Smooth muscle cell of the brain vasculature (primary cell): ENCODE measurements around the gene NCAM1.

Experiments
- DNase-seq: peaks from one replicate; pipeline ENCODE4 v3.0.0-alpha.2; 2012; ENCODE audit warnings: low read depth, low spot score

The NCAM1 gene

DNA sequence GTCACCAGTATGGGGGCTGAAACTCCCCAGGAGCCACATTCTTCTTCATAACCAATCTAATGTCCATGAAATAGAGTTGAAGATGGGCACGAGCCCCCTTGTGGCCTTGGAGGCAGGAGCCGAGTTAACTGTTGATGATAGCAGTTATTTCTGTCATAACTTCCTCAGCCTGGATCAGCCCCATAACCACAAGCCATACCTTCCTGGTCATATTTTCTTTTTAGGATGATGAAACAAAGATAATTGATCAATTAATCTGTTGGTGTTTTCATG lies 288.2 kb downstream of the NCAM1 start:
- no peak for DNase-seq

DNA sequence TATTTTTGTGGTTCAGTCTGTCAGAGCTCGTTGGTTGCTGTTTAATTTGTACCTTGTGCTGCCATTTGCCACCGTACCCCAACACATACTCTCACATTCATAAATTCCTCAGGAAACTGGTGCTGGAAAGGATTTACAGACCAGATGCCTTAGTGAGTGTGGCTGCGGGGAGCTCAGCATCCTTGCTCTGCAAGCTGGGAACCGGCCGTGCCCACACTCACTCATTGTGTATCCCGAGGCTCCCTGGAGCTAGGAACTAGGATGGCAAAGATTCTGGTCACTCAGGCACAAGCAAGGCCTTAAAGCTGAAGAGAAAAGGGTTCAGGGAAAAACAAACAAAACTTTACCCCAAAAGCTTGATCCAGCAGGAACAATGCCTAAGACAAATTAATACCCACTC lies 288.6 kb downstream of the NCAM1 start:
- DNase-seq = no peak

DNA sequence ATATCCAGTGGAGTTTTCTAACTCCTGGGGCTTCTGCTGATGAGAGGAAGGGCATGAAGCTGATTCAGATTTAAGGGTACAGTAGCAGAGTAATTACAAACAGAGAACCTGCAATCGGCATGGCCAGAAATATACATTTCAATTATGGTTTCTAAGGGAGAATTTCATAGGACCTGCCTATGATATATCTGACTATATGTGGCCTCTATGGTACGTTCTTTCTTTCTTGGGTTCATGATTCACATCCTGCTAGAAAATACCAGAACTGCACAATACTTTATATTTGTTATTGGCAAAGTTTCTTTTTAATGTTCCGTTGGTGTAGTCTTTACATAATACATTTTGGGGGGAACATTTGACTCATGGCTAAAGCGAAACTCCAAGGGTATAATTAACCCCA lies 290.1 kb downstream of the NCAM1 start:
- no peak for DNase-seq

DNA sequence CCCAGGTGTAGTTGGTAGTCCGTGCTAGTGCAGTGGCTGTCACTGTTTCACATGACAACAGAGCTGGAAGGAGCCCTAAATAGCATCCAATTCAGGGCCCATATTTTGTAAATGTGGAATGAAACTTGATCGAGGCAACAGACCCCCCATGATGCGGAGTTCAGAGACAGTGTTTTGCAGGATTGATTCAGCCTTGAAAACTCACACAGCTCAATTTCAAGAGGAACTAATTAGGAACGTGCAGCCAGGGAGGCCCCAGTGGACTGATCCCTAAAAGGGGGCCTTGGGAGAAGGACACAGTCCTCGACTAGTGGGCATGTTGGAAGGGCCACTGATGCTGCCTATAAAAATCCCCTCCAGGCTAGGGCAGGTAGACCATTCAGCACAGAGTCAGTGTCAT lies 292.2 kb downstream of the NCAM1 start:
- no peak for DNase-seq

DNA sequence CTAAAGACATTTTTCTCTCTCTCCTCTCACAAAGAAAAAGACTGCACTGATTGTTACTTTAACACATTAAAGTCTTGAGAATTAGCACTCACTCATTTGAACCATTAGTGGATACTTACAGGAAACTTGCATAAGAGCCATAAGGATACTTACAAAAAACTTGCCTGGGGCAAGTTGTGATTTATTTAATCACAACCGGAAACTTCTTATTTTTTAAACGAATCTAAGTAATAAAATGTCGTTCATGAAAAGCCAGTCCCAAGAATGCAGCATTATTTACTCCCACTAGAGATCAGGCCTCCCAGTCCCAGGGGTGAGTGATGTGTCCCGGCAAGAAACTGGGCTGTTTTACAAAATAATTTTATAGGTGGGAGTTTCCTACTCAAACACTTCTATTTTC lies 293.9 kb downstream of the NCAM1 start:
- no peak for DNase-seq

DNA sequence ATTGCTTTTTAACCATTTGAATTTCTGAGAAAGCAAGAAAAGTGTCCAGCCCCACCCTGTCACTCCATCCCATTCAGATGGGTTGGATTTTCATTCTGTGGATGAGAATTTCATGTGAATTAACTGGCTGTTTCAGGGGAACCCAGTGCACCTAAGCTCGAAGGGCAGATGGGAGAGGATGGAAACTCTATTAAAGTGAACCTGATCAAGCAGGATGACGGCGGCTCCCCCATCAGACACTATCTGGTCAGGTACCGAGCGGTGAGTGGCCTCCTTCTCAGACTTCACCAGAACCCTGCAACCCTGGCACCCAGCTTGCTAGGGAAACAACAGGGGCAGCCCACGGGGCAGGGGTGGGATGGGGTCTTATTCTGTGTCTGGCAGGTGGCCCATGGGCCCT lies 294.5 kb downstream of the NCAM1 start:
- no peak for DNase-seq

DNA sequence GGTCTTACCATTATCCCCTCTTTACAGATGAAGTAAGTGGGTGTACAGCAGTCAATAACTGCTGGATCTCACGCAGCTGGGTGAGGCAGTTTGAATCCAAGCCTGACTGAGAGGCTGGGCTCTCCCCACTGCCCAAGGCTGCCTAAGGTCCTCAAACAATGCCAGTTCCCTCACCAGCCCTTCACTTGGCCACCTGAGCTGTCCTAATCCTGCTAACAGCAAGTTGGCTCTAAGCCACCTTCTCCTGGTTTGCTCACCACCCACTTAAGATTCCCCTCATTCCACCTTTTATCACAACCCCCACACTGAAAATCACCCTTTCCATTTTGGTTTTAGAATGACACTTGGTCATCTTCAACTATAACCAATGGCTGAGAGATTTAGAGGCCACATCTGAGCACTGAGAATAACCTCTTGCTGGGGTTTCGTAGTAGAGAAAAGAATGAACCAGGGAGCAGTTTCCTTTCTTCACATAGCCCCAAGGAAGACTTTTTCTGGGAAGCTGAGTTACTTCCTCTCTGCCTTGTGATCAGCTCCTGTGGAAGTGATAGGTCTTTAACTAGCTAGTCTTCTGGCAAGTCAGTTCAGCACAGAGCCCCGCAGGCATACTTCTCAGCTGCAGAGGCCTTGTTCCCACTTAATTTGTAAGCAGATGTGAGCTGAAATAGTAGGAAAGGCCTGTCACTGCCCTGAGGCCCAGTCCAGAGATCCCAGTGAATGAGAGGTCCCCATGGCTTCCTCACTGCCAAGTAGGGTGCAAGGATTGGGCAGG lies 295.4 kb downstream of the NCAM1 start:
- DNase-seq = no peak

DNA sequence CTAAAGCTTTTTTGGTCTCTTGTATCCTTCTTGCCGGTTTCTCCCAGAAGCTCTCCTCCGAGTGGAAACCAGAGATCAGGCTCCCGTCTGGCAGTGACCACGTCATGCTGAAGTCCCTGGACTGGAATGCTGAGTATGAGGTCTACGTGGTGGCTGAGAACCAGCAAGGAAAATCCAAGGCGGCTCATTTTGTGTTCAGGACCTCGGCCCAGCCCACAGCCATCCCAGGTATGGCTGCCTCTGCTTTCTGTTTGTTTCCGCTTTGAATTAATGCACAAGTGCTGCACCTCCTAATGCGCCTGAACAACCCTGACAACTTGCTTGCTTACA lies 298.8 kb downstream of the NCAM1 start:
- DNase-seq = no peak

DNA sequence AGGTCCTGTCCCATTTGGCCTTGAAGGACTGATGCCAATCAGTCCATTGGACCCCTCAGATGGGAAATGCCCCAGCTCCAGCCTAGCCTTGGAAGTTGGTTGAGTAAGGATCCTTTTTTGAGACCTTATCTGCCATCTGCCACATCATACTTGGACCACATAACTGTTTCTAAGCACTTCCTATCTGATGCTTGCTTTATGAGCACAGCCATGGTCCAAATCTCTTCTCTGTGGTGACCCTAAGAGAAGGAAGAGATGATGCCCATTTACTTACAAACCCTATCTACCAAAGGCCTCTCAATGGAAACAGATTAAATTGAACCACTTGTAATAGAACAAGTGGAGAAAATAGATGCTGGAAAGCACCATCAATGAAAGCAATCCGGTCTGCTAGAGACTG lies 299.3 kb downstream of the NCAM1 start:
- no peak for DNase-seq

DNA sequence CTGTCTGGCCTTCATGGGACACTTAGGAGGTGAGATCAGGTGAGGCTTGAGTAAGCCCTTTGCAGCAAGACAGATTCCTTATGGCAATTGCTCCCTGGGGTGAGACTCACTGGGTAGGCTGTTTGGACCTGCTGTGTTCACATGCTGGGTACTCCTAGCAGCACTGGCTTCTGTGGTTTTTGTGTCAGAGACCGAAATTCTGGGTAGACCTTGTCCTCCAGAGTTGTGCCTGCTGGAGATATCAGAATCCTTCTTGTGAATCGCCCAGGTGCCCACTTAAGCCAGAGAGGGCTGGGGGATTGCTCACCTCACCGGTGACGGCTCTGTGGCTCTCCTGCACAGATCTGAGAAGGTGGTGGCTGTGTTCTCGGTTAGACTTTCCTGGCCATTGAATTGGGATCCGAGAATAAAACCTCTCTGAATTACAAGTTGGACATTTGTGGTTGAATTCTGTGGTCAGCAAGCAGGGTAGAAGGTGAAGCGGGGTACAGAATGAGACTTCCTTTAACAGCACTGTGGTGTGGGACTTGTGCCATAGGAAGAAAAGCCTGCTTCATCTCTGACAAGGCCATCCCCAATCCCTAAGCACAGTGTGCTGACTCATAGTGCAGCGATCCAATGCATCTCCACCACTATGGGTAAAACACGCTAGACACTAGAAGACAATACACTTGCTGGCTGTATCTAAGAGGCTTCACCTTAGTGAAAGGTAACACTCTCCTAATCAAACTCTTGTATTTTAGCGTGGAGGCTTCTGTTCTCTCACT lies 300.7 kb downstream of the NCAM1 start:
- no peak for DNase-seq

DNA sequence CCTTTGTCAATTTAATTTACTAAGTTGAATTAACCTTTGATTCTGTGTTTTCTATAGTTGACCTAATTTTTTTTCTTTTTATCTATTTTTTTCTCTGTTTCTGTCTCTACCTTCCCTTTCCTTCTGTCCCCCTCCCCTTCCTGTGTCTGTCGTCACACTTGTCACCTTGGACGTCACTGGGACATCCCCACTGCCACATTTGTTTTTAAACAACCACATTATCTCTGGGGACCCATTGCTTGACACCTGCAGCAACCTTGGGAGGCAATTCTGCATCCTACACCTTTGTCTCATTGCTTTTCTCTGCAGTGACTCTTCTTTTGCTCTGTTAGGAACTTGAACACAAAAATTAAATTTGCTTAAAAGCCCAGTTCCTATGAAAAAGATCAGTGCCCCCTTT lies 301.4 kb downstream of the NCAM1 start:
- no peak for DNase-seq

DNA sequence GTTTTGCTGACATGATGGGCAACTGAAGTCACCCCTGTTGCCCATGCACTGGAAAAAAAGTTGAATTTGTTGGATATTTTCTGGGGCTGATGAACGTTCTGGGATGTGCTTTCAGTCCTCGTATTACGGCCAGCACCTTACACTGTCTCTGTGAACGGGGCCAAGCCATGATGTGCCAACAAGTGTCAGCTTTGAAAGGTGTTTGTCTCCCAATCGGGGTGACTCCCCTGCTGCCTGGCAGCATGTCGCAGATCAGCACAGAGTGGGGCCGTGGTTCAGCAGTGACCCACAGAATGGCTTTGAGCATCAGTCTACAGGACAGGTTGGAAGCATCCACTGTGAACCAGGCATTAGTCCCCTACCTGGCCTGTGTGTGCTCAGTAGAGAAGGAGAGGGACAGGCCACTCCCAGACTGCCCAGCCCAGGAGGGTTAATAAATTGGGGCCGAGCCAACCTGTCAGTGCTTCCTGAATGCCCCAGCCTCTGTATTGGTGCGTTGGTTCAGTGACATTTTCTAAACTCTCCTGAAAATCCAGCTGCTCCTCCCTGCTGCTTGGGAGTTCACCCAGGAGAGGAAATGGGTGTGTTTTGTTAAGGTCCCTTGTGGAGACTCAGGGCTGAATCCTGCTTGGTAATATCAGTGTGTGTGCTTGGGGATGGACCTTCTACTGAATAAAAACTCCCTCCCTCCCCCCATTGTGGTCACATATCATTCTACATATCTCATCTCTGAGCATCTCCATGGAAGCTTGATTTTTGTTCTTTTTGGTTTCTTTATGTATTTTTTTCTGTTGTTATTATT lies 302.4 kb downstream of the NCAM1 start:
- no peak for DNase-seq

DNA sequence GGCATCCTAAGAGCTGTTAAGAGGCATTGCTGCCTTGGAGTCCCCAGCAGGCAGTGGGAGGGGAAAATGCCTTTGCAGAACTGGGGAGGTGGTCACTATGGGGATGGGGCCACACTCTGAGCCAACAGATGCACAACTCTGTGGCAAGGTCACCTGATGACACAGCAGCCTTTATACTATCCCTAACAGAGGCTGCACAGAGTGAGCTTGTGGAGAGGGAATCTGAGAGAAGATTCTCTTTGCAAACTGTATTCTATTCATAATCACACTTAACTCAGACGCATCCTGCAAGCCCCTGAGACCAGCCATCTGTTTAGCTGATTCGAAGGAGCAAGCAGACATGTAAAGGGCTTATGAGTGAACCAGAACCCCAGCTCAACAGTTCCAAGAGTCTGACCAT lies 304.1 kb downstream of the NCAM1 start:
- no peak for DNase-seq

DNA sequence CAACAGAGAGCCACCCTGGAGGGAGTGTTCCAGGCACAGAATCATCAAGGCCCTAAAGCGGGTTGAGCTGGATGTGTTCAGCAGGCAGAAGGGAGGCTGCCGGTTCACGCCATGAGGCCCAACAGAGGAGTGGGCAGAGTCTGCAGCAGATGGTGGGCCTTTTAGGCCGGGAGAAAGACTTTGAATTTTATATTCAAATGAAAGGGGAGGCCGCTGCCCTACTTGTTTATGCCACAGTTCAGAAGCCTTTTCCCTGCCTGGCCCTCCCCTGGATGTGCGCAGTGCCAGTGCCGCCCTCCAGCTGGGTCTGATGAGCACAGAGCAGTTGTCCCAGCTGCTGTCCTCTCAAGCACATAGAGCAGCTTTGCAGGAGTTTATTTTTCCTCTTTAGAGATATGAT lies 306.3 kb downstream of the NCAM1 start:
- no peak for DNase-seq

DNA sequence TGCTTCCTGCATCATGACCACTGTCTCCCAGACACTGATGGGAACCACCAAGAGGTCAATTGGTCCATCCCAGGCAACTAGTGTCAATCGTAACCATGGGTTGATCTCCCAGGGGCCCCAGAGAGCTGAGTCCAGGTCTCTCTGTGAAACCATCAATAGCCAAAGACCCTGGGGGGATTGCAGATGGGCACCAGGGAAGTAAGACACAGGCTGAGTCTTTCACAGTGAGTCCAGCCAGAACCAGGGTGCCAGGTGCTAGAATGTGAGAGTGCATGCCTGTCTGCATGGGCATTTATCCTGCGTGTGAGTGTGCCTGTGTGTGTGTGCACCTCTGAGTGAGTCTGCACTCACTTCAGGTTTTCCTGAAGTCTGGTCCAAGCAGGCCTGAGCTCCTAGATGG lies 307.9 kb downstream of the NCAM1 start:
- no peak for DNase-seq

DNA sequence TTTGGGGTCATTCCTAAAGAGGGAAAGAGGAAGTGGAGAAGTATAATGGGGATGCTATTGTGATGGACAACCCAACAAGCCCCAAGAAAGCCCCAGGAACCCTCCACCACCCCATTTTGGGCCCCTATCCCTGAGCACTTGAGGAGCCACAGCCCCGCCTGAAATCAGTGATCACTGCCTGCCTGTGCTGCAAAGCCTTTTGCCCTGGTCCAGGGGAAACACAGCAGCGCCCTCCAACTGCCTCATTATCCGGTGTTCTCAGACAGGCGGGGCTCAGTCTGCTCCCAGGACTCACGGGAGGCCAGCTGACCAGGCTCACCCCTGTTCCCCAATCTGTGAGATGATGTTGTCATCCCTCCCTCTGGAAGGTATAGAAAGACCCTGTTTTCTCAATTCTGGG lies 308.4 kb downstream of the NCAM1 start:
- no peak for DNase-seq

DNA sequence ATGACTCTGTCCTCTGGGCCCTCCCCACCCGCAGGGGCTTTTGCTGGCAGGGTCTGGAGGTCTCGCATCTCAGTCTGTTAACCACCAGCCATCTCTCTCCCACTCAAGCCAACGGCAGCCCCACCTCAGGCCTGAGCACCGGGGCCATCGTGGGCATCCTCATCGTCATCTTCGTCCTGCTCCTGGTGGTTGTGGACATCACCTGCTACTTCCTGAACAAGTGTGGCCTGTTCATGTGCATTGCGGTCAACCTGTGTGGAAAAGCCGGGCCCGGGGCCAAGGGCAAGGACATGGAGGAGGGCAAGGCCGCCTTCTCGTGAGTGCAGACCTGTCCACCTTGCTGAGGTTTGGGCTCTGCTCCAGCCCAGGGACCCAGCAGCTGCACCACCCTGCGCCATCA lies 308.9 kb downstream of the NCAM1 start:
- no peak for DNase-seq

DNA sequence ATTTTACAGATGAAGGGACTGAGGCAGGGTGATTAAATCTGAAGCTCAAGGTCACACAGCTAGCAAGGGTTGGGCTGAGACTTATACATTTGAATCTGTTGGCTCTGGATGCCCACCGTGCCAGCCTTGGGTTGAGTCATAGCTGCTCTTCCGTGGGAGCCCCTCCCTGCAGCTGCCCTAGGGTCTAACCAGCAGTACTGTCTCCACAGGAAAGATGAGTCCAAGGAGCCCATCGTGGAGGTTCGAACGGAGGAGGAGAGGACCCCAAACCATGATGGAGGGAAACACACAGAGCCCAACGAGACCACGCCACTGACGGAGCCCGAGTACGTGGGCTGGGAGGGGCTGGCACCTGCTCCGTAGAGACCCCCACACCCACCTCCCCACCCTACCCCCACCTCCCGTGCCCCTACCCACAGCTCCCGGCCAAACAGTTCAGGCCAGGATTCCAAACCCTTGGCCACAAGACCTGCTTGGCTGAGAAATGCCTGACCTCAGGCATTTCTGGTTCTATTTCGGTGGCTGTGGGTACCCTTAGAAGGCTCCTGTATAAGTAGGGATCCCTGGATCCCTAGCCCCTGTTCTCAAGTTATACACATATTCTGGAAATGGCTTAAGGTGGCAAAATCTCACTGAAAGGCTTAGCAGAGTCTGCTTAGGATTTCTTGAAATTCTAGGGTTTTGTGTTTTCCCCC lies 310.5 kb downstream of the NCAM1 start:
- DNase-seq = no peak

DNA sequence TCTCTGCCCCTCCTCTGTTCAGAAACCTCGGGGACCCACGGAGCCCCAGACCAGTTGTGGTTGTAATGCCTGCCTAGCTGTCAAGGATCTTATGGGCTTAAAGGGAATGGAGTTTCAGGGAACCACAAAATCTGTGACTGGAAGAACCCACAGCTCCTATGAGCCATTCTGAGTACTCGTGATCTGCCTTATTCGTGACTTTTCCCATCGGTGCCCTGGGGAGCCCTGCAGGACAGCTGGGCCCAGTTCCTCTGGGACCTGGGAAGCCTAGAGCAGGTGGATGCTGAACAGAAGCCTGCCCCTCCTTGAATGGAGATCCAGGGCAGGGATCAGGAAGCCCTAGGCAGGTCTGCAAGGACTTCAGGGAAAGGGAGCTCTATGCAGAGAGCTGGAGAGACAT lies 311.1 kb downstream of the NCAM1 start:
- DNase-seq = no peak

DNA sequence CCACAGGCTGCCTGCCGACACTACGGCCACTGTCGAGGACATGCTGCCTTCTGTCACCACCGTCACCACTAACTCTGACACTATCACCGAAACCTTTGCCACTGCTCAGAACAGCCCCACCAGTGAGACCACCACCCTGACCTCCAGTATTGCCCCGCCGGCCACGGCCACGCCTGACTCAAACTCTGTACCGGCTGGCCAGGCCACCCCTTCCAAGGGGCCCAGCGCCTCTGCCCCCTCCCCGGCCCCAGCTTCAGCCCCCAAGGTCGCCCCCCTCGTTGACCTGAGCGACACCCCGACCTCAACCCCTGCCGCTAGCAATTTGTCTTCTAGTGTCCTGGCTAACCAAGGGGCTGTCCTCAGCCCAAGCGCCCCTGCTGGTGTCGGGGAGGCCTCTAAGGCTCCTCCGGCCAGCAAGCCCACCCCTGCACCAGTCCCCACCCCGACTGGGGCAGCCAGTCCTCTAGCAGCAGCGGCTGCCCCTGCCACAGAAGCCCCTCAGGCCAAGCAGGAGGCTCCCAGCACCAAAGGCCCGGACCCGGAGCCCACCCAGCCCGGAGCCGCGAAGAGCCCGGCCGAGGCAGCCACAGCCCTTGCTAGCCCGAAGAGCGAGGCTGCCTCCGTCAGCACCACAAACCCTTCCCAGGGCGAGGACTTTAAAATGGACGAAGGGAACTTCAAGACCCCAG lies 311.9 kb downstream of the NCAM1 start:
- DNase-seq = no peak

DNA sequence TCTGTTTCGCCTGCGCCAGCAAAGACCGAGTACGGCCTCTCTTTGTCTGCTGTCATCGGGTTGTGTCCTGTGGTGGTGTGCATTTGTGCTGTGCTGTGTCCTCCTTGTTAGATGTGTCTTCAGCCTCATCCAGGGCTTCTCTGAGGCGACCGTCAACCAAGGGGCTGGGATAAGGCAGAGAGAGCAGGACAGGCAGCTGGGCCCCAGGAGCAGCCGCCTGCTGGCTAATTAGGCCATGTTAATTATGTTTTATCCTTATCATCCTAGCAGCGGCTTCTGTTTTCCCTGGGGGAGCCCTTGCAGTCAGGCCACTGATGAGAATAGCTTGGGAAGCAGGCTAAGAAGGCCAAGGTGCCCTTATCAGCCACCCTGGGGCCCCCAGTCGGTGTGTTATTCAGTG lies 312.5 kb downstream of the NCAM1 start:
- DNase-seq = no peak
